Activated effector memory CD4-positive, alpha-beta T cell treated with anti-CD3 and anti-CD28 coated beads, Interleukin-2, amount 50 U/mL, for 16 hours (primary cell): ENCODE measurements around the gene ZNF358.
A peak's percentile ranks its signal among the peaks of the same experiment; 100 is the strongest.

Experiments used
- DNase-seq: peaks from one replicate; pipeline ENCODE4 v3.0.0-alpha.2; 2020

The ZNF358 gene

GRCh38 chr19:7539827-7540425 lies 24.0 kb downstream of the ZNF358 start:
- no peak for DNase-seq

GRCh38 chr19:7540761-7541474 lies 25.0 kb downstream of the ZNF358 start:
- DNase-seq: no peak

- DNase-seq: no peak
Observed at GRCh38 chr19:7541475-7541824, 25.5 kb downstream of the ZNF358 start.

- no peak for DNase-seq
Observed at GRCh38 chr19:7541828-7542443, 26.0 kb downstream of the ZNF358 start.

GRCh38 chr19:7542556-7543348 lies 26.8 kb downstream of the ZNF358 start:
- no peak for DNase-seq

- no peak for DNase-seq
Observed at GRCh38 chr19:7544626-7545025, 28.7 kb downstream of the ZNF358 start.

- no peak for DNase-seq
Observed at GRCh38 chr19:7545300-7545699, 29.4 kb downstream of the ZNF358 start.

GRCh38 chr19:7545904-7546303 lies 30.0 kb downstream of the ZNF358 start:
- no peak for DNase-seq

- DNase-seq: no peak
Observed at GRCh38 chr19:7547159-7547558, 31.3 kb downstream of the ZNF358 start.

- DNase-seq: no peak
Observed at GRCh38 chr19:7549429-7550148, 33.7 kb downstream of the ZNF358 start.

- DNase-seq: no peak
Observed at GRCh38 chr19:7550169-7550770, 34.4 kb downstream of the ZNF358 start.

- peak; percentile 69 for DNase-seq
Observed at GRCh38 chr19:7550987-7551761, 35.3 kb downstream of the ZNF358 start.

- DNase-seq: no peak
Observed at GRCh38 chr19:7552781-7553180, 36.9 kb downstream of the ZNF358 start.

GRCh38 chr19:7554565-7554964 lies 38.7 kb downstream of the ZNF358 start:
- DNase-seq: no peak

- DNase-seq: peak; percentile 72
Observed at GRCh38 chr19:7554990-7555864, 39.3 kb downstream of the ZNF358 start.

- no peak for DNase-seq
Observed at GRCh38 chr19:7556696-7557315, 40.9 kb downstream of the ZNF358 start.

- no peak for DNase-seq
Observed at GRCh38 chr19:7558667-7559066, 42.8 kb downstream of the ZNF358 start.

GRCh38 chr19:7559102-7559501 lies 43.2 kb downstream of the ZNF358 start:
- no peak for DNase-seq

- DNase-seq: no peak
Observed at GRCh38 chr19:7560255-7560654, 44.4 kb downstream of the ZNF358 start.

GRCh38 chr19:7561325-7561724 lies 45.4 kb downstream of the ZNF358 start:
- DNase-seq: no peak
